Measurements from ENCODE around the gene AMT.

AMT gene

GRCh38 chr3:49454458-49454857 is 32.2 kb upstream of the AMT start:
- no peak overlapping the region for H3K4me2 ChIP-seq (ENCODE audit: low read depth, low read length, poor library complexity, severe bottlenecking)
- no peak overlapping the region for H3K9ac ChIP-seq (ENCODE audit: low read depth, low read length, poor library complexity, severe bottlenecking)
- H3K27me3 ChIP-seq (ENCODE audit: insufficient read depth, low read length, poor library complexity, severe bottlenecking) = no peaks in the 10 kb centered on the region
- H3K4me3 ChIP-seq (ENCODE audit: low read length, poor library complexity, severe bottlenecking) = no peak overlapping the region
- H3K9me3 ChIP-seq (ENCODE audit: insufficient read depth, low read depth, low read length) = no peaks in the 10 kb centered on the region
- no peaks in the 10 kb centered on the region for H3K4me1 ChIP-seq (ENCODE audit: insufficient read depth, low read length, poor library complexity, severe bottlenecking)
- no peaks in the 10 kb centered on the region for H3K79me2 ChIP-seq (ENCODE audit: insufficient read depth, low read length)
- H3K36me3 ChIP-seq (ENCODE audit: insufficient read depth, low read length) = no peaks in the 10 kb centered on the region
- H3F3A ChIP-seq (ENCODE audit: low read depth) = no peaks in the 10 kb centered on the region
- no peaks in the 10 kb centered on the region for H3K9me2 ChIP-seq (replicated peaks; ENCODE audit: low read depth, low read length)
- H4K20me1 ChIP-seq (ENCODE audit: insufficient read depth, low read length, poor library complexity, severe bottlenecking) = no peaks in the 10 kb centered on the region
- H2AFZ ChIP-seq (ENCODE audit: low read length) = no peak overlapping the region
- TF ChIP-seq EZH2phosphoT487 (IDR thresholded peaks at IDR 0.05; ENCODE audit: borderline replicate concordance) (no peak), CTCF (conservative IDR thresholded peaks at IDR 0.05; ENCODE audit: low read length) (peak; percentile 56)

GRCh38 chr3:49453621-49454020 is 31.3 kb upstream of the AMT start:
- H3K27me3 ChIP-seq (ENCODE audit: insufficient read depth, low read length, poor library complexity, severe bottlenecking) = no peaks in the 10 kb centered on the region
- H3K79me2 ChIP-seq (ENCODE audit: insufficient read depth, low read length) = no peaks in the 10 kb centered on the region
- no peak overlapping the region for H3K4me2 ChIP-seq (ENCODE audit: low read depth, low read length, poor library complexity, severe bottlenecking)

GRCh38 chr3:49445391-49445790 is 23.1 kb upstream of the AMT start:
- Histone ChIP-seq H3K79me2 (ENCODE audit: insufficient read depth, low read length) (no peaks in the 10 kb centered on the region), H3F3A (ENCODE audit: low read depth) (no peaks in the 10 kb centered on the region), H3K36me3 (ENCODE audit: insufficient read depth, low read length) (no peaks in the 10 kb centered on the region), H3K9me2 (replicated peaks; ENCODE audit: low read depth, low read length) (no peaks in the 10 kb centered on the region), H3K4me3 (ENCODE audit: low read length, poor library complexity, severe bottlenecking) (no peak overlapping the region), H4K20me1 (ENCODE audit: insufficient read depth, low read length, poor library complexity, severe bottlenecking) (no peaks in the 10 kb centered on the region), H3K4me2 (ENCODE audit: low read depth, low read length, poor library complexity, severe bottlenecking) (no peak overlapping the region), H3K9ac (ENCODE audit: low read depth, low read length, poor library complexity, severe bottlenecking) (no peak overlapping the region), H3K4me1 (ENCODE audit: insufficient read depth, low read length, poor library complexity, severe bottlenecking) (peaks cover 4% of the 10 kb centered on the region), H3K27me3 (ENCODE audit: insufficient read depth, low read length, poor library complexity, severe bottlenecking) (no peaks in the 10 kb centered on the region), H3K9me3 (ENCODE audit: insufficient read depth, low read depth, low read length) (no peaks in the 10 kb centered on the region), H2AFZ (ENCODE audit: low read length) (no peak overlapping the region)
- TF ChIP-seq CTCF (conservative IDR thresholded peaks at IDR 0.05; ENCODE audit: low read length) (no peak), EZH2phosphoT487 (IDR thresholded peaks at IDR 0.05; ENCODE audit: borderline replicate concordance) (no peak)

More at GRCh38 chr3:49453621-49454020, 31.3 kb upstream of the AMT start:
- TF ChIP-seq CTCF (conservative IDR thresholded peaks at IDR 0.05; ENCODE audit: low read length) (no peak), EZH2phosphoT487 (IDR thresholded peaks at IDR 0.05; ENCODE audit: borderline replicate concordance) (no peak)
- H3K4me3 ChIP-seq (ENCODE audit: low read length, poor library complexity, severe bottlenecking) = no peak overlapping the region
- no peaks in the 10 kb centered on the region for H3K4me1 ChIP-seq (ENCODE audit: insufficient read depth, low read length, poor library complexity, severe bottlenecking)
- H4K20me1 ChIP-seq (ENCODE audit: insufficient read depth, low read length, poor library complexity, severe bottlenecking) = no peaks in the 10 kb centered on the region
- H3K36me3 ChIP-seq (ENCODE audit: insufficient read depth, low read length) = no peaks in the 10 kb centered on the region
- H3K9me2 ChIP-seq (replicated peaks; ENCODE audit: low read depth, low read length) = no peaks in the 10 kb centered on the region
- no peak overlapping the region for H2AFZ ChIP-seq (ENCODE audit: low read length)
- H3F3A ChIP-seq (ENCODE audit: low read depth) = no peaks in the 10 kb centered on the region
- H3K9ac ChIP-seq (ENCODE audit: low read depth, low read length, poor library complexity, severe bottlenecking) = no peak overlapping the region
- H3K9me3 ChIP-seq (ENCODE audit: insufficient read depth, low read depth, low read length) = no peaks in the 10 kb centered on the region

All from Loucy (cell line).